HAP-1 (cell line): Measurements from ENCODE around the gene MAP6D1.

Experiments used
- DNase-seq, 2 experiments: peaks; one replicate each; pipeline ENCODE4 v3.0.0-alpha.2; 2016 to 2020; ENCODE audit warnings: low spot score in 2 of 2
- H3K27me3 ChIP-seq: fragments of 250-450 bp; sonication (Bioruptor Pico); 2 replicates; pipeline ENCODE4 v1.5.1; 2020; ENCODE audit warnings: low read depth, mild to moderate bottlenecking, moderate library complexity
- H3K36me3 ChIP-seq: fragments of 250-450 bp; sonication (Bioruptor Pico); replicated peaks from 2 replicates; pipeline ENCODE4 v1.5.1; 2020; ENCODE audit warnings: mild to moderate bottlenecking
- H3K4me1 ChIP-seq: fragments of 250-450 bp; sonication (Bioruptor Pico); 2 replicates; pipeline ENCODE4 v1.5.1; 2020; ENCODE audit warnings: mild to moderate bottlenecking
- H3K4me3 ChIP-seq: fragments of 250-450 bp; sonication (Bioruptor Pico); 2 replicates; pipeline ENCODE4 v1.5.1; 2020; ENCODE audit warnings: mild to moderate bottlenecking, moderate library complexity
- H3K9me3 ChIP-seq: fragments of 250-450 bp; sonication (Bioruptor Pico); 2 replicates; pipeline ENCODE4 v1.5.1; 2020; ENCODE audit warnings: mild to moderate bottlenecking, moderate library complexity
- in situ Hi-C: fragments of 300-500 bp; cut with MboI; formaldehyde crosslinking; loops from 3 replicates; pipeline ENCODE4 v1.14.3; 2020; ENCODE audit warnings: low sequenced_read_pairs, inconsistent platforms, mixed read lengths

Gene MAP6D1

GRCh38 chr3:183816681-183817510 is 8.5 kb downstream of the MAP6D1 start:
- Histone ChIP-seq H3K4me1 (no peaks in the 10 kb centered on the region), H3K27me3 (no peaks in the 10 kb centered on the region), H3K36me3 (peaks cover 19% of the 10 kb centered on the region), H3K9me3 (no peaks in the 10 kb centered on the region), H3K4me3 (no peak overlapping the region)
- no peak for DNase-seq
- in situ Hi-C loops, result no loop called here

GRCh38 chr3:183815951-183816475 is 9.4 kb downstream of the MAP6D1 start:
- Histone ChIP-seq H3K4me1 (no peaks in the 10 kb centered on the region), H3K4me3 (no peak overlapping the region), H3K27me3 (no peaks in the 10 kb centered on the region), H3K9me3 (no peaks in the 10 kb centered on the region), H3K36me3 (peaks cover 26% of the 10 kb centered on the region)
- no peak for DNase-seq
- in situ Hi-C loops, result no loop called here

- Histone ChIP-seq H3K36me3 (peaks cover 31% of the 10 kb centered on the region), H3K9me3 (no peaks in the 10 kb centered on the region), H3K4me3 (no peak overlapping the region), H3K27me3 (no peaks in the 10 kb centered on the region), H3K4me1 (no peaks in the 10 kb centered on the region)
- DNase-seq, result no peak
- in situ Hi-C loops, result no loop called here
Measured at GRCh38 chr3:183815563-183815940, 9.8 kb downstream of the MAP6D1 start.

- in situ Hi-C loops, result no loop called here
- no peaks in the 10 kb centered on the region for H3K4me1 ChIP-seq
- no peaks in the 10 kb centered on the region for H3K27me3 ChIP-seq
- no peak for DNase-seq
- no peak overlapping the region for H3K4me3 ChIP-seq
- H3K36me3 ChIP-seq, result peaks cover 44% of the 10 kb centered on the region
- H3K9me3 ChIP-seq, result no peaks in the 10 kb centered on the region
Measured at GRCh38 chr3:183814240-183814639, 11.1 kb downstream of the MAP6D1 start.

- H3K36me3 ChIP-seq, result peaks cover 57% of the 10 kb centered on the region
- in situ Hi-C loops, result no loop called here
Measured at GRCh38 chr3:183812761-183813445, 12.5 kb downstream of the MAP6D1 start.

GRCh38 chr3:183811638-183812037 is 13.7 kb downstream of the MAP6D1 start:
- no peaks in the 10 kb centered on the region for H3K27me3 ChIP-seq
- no peak overlapping the region for H3K4me3 ChIP-seq
- DNase-seq, result no peak
- peaks cover 62% of the 10 kb centered on the region for H3K36me3 ChIP-seq
- in situ Hi-C loops, result no loop called here
- H3K9me3 ChIP-seq, result no peaks in the 10 kb centered on the region
- no peaks in the 10 kb centered on the region for H3K4me1 ChIP-seq

More at GRCh38 chr3:183812761-183813445, 12.5 kb downstream of the MAP6D1 start:
- no peaks in the 10 kb centered on the region for H3K9me3 ChIP-seq
- no peaks in the 10 kb centered on the region for H3K27me3 ChIP-seq
- H3K4me3 ChIP-seq, result no peak overlapping the region
- DNase-seq, result no peak
- no peaks in the 10 kb centered on the region for H3K4me1 ChIP-seq

- in situ Hi-C loops, result no loop called here
- Histone ChIP-seq H3K36me3 (peaks cover 62% of the 10 kb centered on the region), H3K4me1 (no peaks in the 10 kb centered on the region)
Measured at GRCh38 chr3:183810643-183811594, 14.5 kb downstream of the MAP6D1 start.

GRCh38 chr3:183809270-183809669 is 16.1 kb downstream of the MAP6D1 start:
- no peak overlapping the region for H3K4me3 ChIP-seq
- in situ Hi-C loops, result no loop called here
- DNase-seq, result no peak
- no peaks in the 10 kb centered on the region for H3K27me3 ChIP-seq
- no peaks in the 10 kb centered on the region for H3K4me1 ChIP-seq
- H3K36me3 ChIP-seq, result peaks cover 74% of the 10 kb centered on the region
- H3K9me3 ChIP-seq, result no peaks in the 10 kb centered on the region

More at GRCh38 chr3:183810643-183811594, 14.5 kb downstream of the MAP6D1 start:
- no peaks in the 10 kb centered on the region for H3K27me3 ChIP-seq
- DNase-seq, result no peak
- H3K4me3 ChIP-seq, result no peak overlapping the region
- H3K9me3 ChIP-seq, result no peaks in the 10 kb centered on the region

- in situ Hi-C loops, result no loop called here
- H3K36me3 ChIP-seq, result peaks cover 84% of the 10 kb centered on the region
Measured at GRCh38 chr3:183808355-183808754, 17.0 kb downstream of the MAP6D1 start.

GRCh38 chr3:183807881-183808280 is 17.5 kb downstream of the MAP6D1 start:
- Histone ChIP-seq H3K4me1 (no peaks in the 10 kb centered on the region), H3K27me3 (no peaks in the 10 kb centered on the region), H3K4me3 (no peak overlapping the region), H3K9me3 (no peaks in the 10 kb centered on the region), H3K36me3 (peaks cover 88% of the 10 kb centered on the region)
- DNase-seq, result no peak
- in situ Hi-C loops, result no loop called here

More at GRCh38 chr3:183808355-183808754, 17.0 kb downstream of the MAP6D1 start:
- Histone ChIP-seq H3K4me3 (no peak overlapping the region), H3K27me3 (no peaks in the 10 kb centered on the region), H3K4me1 (no peaks in the 10 kb centered on the region), H3K9me3 (no peaks in the 10 kb centered on the region)
- no peak for DNase-seq

GRCh38 chr3:183807209-183807728 is 18.1 kb downstream of the MAP6D1 start:
- in situ Hi-C loops, result no loop called here
- Histone ChIP-seq H3K9me3 (no peaks in the 10 kb centered on the region), H3K27me3 (no peaks in the 10 kb centered on the region), H3K36me3 (peaks cover 94% of the 10 kb centered on the region), H3K4me3 (no peak overlapping the region), H3K4me1 (no peaks in the 10 kb centered on the region)
- no peak for DNase-seq

- in situ Hi-C loops, result no loop called here
- Histone ChIP-seq H3K27me3 (no peaks in the 10 kb centered on the region), H3K36me3 (peaks cover 96% of the 10 kb centered on the region), H3K4me1 (no peaks in the 10 kb centered on the region; the same call in none of the 2 replicates), H3K9me3 (no peaks in the 10 kb centered on the region), H3K4me3 (no peak overlapping the region)
- DNase-seq, result no peak
Measured at GRCh38 chr3:183802989-183803388, 22.4 kb downstream of the MAP6D1 start.

- no peak overlapping the region for H3K4me3 ChIP-seq
- DNase-seq, result no peak
- H3K4me1 ChIP-seq, result no peaks in the 10 kb centered on the region; the same call in none of the 2 replicates
- no peaks in the 10 kb centered on the region for H3K9me3 ChIP-seq
- in situ Hi-C loops, result no loop called here
- H3K27me3 ChIP-seq, result no peaks in the 10 kb centered on the region
- peaks cover 87% of the 10 kb centered on the region for H3K36me3 ChIP-seq
Measured at GRCh38 chr3:183801601-183802000, 23.8 kb downstream of the MAP6D1 start.
